HG03575 (cell line): ENCODE data around the gene MICOS13.

Experiments used
- ATAC-seq: cut with Tn5 transposase; IDR thresholded peaks from one replicate; pipeline ENCODE4 v1.9.1; 2021; ENCODE audit not compliant: unreplicated experiment, insufficient number of reproducible peaks, low FRiP score; ENCODE audit errors: extremely low read depth

The MICOS13 gene

DNA sequence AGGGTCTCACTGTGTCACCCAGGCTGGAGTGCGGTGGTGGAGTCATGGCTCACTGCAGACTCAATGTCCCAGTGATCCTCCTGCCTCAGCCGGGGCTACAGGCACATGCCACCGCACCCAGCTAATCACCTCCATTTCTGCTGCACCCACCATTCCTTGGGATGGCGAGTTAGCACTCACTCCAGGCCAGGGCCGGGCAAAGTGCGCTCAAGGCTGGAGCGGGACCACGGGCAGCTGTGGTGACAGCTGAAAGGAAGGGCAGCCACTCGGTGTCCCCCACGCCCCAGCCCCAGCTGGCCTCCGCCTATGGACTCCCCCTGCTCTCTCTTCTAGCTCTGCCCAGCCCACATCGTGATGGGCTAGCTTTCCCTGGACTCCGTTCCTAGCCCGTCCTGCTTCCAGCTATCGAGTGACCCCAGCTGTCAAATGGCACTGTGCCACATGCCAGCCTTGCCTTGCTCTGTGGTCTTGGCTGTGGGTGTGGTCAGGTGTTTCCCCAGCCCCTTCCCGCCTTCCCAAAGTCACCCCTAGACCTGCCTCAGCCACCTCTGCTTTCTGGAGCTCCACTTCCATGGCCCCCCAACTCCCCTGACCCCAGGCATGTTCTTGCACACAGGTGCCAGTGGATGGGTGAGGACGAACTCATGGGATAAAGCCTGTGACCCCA lies 4.1 kb downstream of the MICOS13 start:
- ATAC-seq = no peak

DNA sequence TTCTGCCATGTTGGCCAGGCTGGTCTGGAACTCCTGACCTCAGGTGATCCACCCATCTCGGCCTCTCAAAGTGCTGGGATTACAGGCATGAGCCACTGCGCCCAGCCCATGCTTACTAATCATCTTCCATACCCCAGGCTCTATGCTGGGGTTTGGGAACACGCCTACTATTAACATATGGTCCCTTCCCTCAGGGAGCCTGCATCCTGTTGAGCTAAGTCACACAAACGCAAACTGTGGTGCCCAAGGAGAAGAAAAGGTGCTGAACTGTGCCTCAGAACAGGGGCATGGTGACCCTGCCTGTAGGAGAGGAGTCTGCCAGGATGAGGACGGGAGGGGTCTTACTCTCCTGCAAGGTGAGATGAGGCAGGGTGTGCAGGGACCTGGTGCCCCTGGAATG lies 5.6 kb downstream of the MICOS13 start:
- ATAC-seq = no peak

DNA sequence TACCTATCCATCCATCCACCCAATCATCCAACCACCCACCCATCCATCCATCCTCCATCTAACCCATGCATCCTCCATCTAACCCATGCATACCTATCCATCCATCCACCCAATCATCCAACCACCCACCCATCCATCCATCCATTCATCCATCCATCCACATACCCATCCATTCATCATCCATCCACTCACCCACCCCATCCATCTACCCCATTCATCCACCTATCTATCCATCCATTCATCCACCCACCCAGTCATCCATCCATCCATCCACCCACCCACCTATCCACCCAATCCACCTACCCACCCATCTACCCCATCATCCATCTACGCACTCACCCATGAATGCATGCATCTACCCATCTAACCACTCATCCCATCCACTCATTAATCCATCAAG lies 6.6 kb downstream of the MICOS13 start:
- ATAC-seq = no peak

DNA sequence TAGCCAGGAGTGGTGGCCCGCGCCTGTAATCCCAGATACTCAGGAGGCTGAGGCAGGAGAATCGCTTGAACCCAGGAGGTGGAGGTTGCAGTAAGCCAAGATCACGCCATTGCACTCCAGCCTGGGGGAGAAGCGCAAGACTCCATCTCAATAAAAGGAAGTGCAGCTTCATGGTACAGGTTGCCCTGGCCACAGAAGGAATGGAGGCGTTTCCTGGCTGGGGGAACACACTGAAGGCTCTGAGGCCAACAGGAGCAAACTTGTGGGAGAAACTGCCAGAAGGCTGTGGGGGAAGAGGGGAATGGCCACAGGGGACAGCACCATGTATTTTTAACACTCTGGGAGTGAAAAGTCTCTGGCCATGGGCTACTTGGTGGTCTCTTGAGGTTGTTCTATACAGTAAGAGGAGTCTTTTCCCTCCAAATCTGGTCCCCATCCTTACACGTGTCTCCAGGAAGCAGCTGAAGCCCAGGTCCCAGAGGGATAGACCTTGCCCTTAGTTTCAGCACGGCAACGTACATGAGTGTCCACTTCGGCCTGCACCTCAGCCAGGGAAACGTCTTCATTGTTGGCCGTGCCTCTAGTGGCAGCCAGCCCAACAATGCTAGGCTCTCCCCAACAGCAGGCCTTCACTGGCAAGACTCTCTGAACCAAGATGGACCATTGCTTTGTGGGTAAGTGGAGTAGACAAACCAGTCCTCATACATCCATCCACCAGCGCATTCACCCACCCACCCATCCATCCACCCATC lies 7.4 kb downstream of the MICOS13 start:
- ATAC-seq = no peak

DNA sequence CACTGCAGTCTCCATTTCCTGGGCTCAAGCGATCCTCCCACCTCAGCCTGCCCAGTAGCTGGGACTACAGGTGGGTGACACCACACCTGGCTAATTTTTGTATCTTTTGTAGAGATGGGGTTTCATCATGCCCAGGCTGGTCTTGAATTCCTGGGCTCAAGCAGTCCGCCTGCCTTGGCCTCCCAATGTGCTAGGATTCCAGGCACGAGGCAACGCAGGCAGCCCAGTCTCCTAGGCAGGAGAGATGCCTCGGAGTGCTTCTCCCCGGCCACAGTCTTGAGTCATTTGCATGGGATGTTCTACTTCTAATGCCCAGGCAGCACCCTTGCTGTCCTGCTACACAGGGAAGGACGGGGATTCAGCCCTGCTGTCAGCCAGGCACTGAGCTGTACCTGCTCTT lies 8.7 kb downstream of the MICOS13 start:
- ATAC-seq = no peak

DNA sequence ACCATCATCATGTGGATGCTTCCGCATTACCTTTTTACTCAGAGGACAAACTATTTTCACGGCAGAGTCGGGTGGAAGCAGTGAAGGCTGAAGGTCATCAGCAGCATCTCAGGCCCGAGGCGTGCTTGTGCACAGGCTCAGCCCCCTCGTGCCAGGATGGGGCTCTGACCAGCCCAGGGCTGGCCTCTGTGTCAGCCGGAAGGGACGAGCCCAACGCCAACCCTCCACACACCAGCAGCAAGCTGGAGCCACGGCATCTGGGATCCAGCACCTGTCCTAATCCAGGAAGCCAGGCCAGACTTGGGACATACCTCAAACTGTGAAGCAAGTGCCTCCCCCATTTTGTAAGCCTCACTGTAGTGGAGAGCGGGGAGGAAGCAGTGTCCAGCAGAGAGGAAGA lies 11.1 kb downstream of the MICOS13 start:
- no peak for ATAC-seq

DNA sequence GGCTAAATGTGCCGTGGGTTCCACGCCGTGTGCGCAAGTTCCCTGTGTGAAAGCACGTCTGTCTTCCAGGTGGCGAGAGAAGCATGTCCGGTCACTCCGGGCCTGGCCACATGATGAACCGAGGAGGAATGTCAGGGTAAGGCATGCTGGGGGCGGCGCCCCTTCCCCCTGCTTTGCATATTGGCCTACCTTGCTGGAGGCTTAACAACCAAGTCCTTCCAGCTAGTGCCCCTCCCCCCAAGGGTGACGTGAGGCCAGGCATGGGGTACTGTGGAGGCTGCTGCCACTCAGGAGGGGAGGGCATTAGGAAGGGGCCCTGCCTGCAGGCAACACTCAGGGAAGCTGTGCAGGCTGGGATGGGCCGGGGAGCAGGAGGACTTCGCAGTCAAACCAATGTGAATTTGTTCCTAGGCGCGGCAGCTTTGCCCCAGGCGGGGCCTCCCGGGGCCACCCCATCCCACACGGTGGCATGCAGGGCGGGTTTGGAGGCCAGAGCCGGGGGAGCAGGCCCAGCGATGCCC lies 12.5 kb downstream of the MICOS13 start:
- ATAC-seq = no peak

DNA sequence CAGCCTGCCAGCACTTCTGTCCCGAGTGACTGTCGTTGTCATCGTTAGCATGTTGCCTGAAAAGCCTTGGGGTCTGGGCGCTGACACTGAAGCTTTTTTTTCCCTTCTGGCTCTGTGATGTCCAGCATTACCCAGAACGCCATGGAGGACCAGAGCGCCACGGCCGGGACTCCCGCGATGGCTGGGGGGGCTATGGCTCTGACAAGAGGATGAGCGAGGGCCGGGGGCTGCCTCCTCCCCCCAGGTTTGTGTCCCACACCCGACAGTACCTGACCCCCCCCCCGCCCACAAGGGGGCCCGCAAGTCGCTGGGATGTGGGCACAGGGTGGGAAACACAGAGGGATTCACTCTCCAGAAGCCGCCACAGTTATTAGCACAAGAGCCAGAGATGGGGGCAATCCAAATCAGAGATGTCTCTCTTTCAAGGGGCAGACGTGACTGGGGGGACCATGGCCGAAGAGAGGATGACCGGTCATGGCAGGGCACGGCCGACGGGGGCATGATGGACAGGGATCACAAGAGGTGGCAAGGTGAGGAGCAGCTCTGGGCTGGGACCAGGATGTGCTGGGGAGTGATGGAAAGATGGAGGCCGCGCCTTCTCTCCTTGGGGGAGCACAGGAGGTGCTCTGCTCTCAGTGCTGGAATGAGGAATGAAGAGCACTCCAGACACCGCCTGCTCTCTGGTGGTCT lies 13.2 kb downstream of the MICOS13 start:
- ATAC-seq = no peak

DNA sequence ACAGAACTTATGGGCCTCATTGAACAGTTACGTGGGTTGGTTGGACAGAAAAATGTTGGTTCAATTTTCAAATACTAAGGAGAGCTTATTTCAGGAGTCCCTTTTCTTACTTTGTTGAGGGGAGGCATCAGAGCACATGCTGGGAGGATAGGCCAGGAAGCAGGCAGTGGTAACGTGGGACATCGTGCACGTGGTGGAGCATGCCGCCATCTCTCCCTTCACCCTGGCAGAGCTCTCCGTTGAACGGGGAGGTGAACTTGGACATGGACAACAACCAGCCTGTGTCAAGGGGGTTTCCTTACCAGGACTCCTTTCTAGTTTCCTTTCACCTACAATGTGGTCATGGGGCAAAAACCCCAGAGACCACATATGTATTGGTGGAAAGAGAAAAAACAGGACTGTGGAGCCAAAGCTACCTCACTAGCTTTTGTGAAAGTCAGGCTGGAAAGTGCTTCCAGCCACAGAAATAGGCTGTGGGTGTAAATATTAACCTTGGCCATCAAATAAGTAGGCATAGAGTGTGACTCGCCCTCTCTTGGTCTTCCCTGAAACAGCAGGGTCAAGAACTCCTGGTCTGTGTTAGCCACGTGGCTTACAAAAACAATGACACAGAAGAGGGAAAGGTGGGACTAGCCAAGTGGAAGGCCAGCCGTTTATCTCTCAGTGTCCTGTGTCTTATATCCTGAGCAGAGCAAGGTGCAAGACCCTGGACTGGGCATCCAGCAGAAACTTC lies 14.4 kb downstream of the MICOS13 start:
- ATAC-seq = no peak

DNA sequence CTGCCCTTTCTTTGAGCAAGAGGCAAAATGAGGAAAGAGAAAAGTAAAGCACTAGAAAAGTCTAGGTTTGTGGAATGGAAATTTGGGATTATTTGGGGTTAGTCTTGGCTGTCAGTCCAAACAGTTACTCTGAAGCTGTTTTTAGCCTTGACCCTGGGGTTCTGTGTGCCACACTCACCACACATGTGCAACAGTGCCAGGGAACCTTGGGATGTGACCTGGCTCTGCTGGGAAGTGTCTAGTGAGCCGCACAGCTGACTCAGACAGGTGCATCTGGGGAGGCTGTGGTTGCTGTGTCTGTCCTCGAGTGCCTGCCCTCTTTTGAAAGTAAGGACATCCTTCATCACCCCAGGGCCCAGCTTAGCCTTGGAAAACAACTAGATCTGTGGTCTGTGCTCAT lies 15.8 kb downstream of the MICOS13 start:
- no peak for ATAC-seq

DNA sequence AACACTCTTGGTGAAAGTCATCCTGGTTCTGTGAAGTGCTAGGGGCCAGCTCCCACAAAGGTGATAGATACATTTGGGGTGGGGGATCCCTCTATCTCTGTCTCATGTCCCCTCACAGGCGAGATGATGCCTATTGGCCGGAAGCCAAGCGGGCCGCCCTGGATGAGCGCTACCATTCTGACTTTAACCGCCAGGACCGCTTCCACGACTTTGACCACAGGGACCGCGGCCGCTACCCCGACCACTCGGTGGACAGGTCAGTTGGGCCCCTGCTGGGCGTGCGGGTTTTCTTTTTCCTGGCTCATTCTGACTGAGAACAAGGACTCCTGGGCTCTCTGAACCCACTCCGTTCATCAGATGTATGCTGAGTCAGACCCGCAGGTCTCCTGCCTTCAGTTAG lies 16.4 kb downstream of the MICOS13 start:
- no peak for ATAC-seq

DNA sequence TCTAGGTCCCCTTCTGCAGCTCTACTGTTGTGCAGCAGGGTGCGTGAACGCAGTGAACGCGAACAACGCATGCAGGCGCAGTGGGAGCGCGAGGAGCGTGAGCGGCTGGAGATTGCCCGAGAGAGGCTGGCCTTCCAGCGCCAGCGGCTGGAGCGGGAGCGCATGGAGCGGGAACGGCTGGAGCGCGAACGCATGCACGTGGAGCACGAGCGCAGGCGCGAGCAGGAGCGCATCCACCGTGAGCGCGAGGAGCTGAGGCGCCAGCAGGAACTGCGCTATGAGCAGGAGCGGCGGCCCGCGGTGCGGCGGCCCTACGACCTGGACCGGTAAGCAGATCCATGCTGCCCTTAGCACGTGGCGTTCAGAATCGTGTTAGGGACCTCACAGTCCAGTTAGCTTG lies 18.8 kb downstream of the MICOS13 start:
- no peak for ATAC-seq

DNA sequence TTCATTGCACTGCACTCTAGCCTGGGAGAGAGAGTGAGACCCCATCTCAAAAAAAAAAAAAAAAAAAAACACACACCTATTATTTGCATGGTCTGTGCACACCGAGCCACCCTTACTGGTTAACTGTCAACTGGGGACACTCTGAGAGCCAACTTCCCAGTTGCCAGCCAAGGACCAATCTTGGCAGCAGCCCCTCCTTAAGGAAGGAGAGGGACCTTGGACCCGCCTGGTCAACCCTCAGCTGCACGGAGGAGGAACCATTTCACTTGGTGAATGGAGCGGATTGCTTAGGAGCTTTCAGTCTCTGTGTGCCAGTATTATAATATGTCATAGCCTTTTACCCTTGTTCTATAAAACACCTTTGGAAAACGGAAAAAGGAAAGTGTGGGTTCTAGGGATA lies 24.9 kb downstream of the MICOS13 start:
- ATAC-seq = no peak

DNA sequence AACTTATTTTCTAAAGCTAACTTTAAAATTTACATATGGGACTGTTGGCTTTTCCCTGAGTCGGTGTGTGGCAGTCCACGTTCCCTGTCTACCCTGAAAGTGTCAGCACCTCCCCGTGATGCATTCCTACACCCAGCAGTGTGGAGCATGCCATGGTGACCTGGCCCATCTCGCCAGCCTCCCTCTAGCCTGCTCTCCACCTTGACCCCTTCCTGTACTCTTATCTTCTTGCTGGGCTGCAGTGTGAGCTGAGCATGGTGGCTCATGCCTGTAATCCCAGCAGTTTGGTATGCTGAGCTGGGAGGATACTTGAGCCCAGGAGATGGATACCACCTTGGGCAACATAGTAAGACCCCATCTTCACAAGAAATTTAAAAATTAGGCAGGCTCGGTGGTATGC lies 25.4 kb downstream of the MICOS13 start:
- ATAC-seq = no peak

DNA sequence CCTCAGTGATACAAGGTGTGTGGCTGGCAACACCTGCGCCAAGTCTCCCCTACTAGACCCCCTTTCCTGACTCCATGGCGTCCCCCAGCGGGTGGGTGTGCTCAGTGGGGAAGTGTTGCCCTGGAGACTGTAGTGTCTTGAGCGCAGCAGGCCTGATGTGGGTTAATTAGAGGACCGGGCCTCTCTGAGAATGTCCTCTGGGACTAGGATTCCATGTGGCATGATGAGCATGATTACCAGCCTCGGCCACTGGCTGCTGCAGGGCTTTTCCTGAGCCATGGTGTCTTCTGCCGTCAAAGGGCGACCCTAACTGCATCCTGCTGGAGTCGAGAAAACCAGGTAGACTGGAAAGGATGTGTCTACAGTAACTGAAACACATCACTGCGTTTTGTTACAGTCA lies 28.1 kb downstream of the MICOS13 start:
- ATAC-seq = no peak

DNA sequence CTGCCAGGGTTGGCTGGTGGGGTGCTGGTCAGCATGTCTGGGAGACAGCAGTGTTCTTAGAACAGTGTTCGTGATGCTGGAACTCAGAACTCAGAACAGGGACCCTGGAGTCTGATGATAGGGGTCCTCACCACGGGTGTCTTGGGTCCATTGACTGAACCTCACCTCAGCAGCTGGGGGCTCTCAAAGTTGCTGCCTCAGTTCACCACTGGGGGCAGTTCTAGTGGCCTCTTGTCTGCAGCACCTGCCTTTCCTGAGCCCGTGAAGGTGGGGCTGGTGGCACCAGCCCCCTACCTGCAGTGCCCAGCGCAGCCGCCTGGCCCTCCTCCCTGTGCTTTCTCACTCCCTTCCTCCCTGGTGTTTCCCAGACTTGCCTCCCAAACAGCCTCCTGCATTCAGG lies 29.0 kb downstream of the MICOS13 start:
- no peak for ATAC-seq

DNA sequence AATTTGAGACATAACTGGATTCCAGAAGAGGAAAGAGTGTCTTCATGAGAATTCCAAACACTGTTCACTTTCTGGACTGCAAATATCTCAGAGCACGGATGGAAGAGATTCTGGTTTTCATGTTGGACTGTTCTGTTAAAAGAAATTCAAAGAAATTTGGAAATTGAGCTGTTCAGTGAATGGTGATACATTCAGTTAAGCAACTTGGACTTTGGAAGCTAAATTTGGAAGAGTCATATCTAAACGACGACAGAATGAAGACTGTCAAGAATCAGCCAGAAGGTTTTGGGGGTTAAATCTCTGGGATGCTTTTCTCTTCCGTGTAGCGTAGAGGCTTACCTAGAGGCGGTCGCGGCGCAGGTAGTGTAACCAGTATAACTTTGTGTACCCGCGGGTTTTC lies 31.9 kb downstream of the MICOS13 start:
- ATAC-seq = no peak

DNA sequence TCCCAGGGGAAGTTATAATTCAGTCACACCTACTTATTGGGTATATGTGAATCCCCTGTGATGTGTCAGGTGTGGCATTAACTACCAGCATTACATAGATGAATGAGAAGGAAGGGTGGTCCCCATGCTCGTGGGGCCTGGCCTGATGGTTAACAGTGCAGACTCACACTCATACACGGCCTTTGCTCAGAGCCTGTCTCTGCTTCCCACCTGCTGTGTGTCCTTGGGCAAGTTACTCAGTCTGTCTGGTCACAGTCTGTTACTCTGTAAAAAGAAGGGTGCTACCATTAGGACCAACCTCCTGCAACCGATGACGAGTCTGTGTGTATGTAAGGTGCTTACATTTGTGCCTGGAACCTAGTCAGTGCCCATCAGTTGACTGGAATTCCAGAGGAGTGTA lies 33.6 kb downstream of the MICOS13 start:
- no peak for ATAC-seq

DNA sequence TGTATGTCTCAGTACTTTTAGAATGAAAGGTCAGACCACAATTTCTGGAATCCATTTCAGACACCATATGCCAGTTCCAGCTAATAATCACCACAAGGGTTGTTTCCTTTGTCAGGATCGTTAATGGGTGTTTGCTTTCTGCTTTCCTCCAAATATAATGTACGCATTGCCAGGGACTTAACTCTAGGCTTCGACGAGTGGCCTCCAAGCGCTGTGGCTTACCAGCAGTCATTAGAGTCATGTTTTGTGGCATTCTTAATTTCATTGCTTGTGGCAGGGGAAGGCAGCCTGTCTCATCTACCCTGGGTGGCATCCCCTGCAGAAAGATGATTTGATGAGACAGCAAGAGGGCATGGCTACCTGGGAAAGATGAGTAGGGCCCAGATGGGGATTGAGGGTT lies 34.9 kb downstream of the MICOS13 start:
- no peak for ATAC-seq
